ENCODE results near the gene LMNA.
"Not testable (repeated sequence)": the region's sequence is repeated elsewhere in the genome, so short reads cannot be mapped to it uniquely, and the experiment has no call there.

The LMNA gene

DNA sequence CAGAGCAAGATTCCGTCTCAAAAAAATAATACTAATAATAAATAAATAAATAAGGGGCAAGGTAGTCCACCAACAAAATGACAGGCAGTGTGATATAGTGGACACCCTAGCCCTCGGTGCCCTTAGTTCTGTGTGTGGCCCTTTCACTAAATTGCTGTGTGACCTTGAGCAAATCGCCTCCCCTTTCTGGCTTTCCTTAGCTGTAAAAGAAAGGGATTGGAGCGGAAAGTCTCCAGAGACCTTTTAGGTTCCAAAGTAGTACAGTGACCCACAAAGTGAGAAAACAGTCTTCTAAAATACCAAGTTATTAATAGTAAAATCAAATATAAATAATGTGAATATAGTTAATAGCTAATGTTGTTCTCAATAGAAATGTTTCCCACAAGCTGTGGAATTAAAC is 7.6 kb downstream of the LMNA start:
- no peak for DNase-seq (ENCODE audit: low read depth)

DNA sequence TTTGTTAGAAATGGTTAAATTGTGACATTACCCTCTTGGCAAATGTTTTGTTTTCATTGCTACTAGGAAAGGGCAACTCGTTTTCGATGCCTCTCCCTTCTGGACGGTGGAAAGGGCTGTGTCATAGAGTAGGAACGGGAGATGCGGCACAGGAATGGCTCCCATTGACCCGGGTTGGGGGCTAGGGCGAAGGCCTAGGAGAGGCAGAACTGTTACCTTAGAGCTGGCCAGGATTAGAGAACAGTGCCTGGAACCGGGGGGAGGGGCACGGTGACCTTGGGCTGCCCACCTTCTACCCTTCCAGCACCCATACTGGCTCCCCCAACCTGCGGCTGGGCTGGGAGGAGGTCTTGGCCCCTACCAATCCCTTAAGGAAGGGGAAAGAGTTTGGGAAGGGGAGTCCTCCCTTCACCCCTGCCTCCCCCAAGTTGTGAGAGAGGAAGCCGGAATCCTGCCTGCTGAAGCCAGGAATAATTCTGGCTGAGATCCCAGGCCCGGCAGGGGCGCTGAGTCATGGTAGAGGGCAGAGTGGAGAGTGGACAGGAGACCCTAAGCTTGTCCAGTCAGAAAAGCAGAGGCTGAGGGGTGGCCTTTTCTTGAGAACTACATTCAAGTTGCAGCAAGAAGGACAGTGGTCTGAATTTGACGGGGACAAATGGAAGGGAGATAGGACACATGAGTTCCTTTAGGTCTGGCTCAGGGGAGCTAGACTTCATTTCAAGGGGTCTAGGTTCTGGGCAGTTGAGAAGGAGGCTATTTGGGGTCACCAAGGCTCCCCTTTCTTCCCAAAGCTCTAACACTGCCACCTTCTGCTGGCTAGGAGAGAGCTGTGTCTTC is 8.2 kb downstream of the LMNA start:
- no peak for DNase-seq (ENCODE audit: low read depth)

DNA sequence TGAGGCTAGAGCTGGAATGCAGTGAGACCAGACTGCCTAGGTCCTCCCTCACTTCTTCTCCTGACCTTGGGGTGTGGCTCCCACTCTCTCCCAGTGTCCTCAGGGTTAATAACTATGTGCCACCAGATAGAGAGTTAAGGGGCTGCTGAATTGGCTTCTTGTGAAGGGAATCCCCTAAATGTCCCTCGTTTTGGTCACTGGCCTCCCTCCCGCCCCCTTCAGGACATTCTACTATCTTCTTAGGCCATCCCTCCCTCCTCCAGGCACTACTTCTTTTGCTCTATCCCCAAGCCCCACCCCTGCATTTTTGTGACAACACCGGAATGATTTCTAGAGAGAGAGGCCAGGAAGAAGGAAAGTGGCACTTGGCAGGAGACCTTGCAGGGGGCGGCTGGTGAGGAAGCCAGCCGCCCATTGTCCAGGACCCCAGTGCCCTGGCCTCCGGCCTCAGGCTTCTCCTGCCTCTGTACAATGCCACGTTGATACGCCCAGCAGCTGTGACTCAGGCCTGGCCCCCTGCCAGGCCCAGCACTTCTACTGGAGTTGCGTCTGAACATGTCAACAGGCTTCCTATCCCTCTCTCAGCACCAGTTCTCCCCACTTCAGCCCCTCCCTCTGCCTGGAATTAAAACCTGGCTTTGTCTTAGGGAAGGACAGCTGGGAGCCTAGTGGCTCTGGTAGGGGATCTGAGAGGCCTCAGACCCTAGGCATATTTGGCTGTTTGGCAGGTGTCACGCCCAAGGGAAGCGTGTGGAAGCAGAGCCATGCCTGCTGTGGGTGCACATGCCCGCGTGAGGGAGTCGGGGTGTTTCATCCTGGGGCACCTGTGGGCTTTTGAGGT is 9.1 kb downstream of the LMNA start:
- no peak for DNase-seq (ENCODE audit: low read depth)

DNA sequence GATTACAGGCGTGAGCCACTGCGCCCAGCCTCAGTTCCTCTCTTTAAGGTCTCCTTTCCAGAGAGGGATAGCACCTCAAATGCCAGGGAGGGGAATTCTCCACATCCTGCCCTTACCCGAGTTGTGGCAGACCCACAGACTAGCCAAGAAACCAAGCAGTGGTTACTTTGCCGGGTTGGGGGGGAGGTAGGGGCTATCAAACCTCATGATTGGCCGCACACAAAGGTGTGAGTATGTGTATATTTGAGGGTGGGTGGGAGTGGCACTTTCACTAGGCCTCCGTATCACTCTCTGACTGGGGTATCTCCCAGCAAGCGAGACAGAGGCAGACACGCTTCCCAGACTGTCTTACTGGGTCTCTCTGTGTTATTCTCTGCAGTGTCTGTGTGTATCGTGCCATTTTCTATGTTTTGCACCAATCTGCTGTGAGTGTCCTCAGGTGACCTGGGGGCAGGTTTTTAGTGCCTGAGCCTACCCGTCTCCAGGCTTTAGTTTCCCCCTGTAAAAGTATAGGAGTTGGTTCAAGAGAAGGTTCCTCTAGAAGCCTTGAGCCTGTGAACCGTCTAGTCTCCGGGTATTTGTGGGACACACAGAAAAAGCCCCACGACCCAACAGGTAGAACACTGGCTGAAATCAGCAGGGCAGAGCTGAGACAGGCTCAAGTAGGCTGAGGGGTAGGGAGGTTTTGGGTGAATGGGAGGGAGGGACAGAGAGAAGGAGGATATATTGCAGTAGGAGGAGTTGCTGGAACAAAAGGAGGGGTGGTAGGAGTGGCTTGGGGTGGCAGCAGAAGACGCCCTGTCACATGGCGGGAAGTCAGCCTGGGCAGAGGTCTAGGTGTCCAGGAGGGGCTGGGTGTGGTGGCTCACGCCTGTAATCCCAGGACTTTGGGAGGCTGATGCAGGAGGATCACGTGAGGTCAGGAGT is 10.3 kb downstream of the LMNA start:
- DNase-seq (ENCODE audit: low read depth) = no peak

DNA sequence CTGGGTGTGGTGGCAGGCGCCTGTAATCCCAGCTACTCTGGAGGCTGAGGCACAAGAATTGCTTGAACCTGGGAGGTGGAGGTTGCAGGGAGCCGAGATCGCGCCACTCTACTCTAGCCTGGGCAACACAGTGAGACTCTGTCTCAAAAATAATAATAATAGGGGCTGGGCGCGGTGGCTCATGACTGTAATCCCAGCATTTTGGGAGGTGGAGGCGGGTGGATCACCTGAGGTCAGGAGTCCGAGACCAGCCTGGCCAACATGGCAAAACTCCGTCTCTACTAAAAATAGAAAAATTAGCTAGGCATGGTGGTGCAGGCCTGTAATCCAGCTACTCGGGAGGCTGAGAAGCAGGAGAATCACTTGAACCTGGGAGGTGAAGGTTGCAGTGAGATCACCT is 11.0 kb downstream of the LMNA start:
- not testable (repeated sequence) for DNase-seq (ENCODE audit: low read depth)

DNA sequence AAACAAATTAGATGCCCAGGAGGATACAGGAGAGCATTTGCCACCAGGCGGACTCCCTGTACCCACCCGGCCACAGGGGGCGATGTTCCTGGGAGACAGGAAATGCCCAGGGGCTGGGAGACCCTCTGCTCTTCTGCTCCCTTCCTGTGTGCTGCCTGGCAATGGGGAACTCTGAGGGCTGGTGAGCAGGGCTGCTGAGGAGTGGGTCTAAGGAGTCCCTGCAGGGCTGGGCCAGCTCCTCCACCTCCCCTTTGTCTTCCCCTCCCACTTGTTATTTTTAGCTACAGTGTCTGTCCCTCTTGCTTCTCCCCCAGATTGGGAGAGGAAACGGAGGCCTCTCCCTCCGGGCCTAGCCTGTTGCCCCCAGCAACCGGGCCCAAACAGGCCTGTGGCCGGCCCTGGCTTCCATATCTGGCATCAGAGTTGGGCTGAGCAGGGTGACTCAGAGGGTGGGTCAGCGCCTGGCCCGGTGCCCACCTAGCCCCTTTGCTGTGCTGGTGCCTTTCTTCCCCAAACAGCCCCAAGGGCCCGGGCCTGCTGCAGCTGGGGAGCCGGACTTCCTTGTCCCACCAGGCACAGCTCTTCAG is 11.6 kb downstream of the LMNA start:
- DNase-seq (ENCODE audit: low read depth) = no peak

DNA sequence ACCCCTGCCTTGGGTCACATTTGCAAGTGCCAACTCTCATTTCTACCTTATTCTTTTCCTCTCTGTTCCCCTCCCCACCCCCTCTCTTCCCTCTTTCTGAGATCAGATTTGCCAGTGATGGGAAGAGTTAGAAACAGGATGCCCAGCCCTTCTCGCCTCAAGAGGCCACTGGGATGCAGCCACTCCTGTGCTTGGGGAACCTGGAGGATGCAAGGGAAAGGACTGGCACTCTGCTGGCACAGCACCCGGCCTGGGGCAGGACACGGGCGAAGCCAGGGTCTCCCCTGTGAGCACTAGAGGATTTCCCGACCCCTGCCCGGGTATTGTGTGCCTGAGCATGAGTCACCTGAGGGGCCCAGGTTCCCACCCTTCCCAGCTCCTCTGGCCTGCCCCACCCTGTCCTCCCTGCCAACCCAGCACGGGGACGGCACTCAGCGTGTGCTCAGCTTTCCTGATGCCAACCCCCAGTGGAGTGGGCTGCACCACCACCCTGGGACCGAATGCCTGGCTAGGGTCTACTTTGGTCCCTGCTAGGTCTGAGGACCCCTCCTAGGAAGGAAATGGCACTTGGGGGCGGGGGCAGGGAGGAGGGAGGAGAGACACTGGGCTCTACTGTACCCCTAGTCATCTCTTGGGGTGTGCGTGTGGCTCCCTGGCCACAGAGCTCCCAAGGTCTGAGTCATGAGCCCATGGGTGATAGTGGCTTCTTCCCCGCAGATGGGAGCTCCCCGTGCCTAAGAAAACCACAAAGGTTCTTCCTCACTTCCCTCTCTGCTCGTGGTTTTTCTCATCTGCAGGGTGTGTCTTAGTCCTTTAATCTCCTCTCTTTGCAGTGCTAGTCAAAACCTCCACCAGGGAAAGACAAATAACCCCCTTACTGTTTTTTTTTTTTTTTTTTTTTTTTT is 12.4 kb downstream of the LMNA start:
- peak; percentile 65 for DNase-seq (ENCODE audit: low read depth)

DNA sequence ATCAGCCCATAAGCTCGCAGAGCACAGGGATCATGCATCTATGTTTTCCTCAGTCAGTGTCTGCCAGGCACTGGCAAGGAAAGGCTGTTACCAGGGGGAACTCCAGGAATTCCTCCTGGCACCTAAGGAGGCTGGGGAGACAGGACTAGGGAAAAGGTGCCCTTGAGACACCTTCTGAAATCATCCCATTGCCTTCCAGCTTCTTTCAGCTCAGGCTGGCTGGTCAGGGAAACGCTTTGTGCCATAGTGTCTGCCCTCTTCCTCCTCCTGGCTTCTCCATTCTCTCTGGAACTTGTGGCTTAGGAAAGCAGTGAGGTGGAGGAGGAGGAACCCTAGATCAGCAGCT is 13.8 kb downstream of the LMNA start:
- no peak for DNase-seq (ENCODE audit: low read depth)

DNA sequence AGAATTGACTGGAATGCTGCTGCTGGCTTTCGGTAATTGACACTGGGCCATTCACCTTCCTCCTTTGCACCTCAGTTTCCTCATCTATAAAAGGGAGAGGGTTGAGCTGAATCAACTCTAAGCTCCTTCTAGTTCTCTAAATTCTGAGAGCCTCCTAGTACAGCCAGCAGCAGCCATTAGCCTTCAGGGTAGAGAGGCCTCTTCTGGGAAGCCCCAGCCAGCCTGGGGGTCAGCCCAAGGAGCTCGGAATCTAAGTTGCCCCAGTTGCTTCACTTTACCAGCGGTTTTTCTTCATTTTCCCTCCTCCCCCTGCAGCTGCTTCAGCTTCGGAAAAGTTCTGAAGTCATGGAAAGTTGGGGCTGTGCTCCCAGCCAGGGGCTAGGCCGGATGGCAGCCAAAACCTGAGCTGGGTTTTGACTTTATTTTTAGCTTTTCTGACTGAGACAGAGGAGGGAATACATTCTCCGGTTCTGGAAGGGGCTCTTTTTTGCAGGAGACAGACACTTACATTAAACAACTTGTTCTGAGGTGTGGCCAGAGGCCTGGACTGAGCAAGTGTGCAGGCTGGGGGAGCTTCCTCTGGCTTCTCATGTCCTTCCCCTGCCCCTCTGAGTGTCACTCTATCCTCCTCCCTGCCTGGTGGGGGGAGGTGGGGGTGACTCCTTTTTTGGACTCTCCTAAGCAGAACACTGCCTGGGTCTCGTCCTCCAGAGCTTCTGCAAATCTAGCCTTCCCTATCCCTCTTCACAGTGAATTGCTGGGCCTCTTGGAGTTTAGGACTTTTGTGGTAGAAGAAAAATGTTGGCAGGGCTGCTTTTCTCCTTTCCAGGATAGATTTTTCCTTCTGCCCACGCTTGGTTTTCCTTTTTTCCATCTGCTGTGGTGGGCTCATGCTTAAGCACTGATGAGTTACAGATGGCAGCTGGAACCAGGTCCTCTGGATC is 14.4 kb downstream of the LMNA start:
- DNase-seq (ENCODE audit: low read depth) = no peak

DNA sequence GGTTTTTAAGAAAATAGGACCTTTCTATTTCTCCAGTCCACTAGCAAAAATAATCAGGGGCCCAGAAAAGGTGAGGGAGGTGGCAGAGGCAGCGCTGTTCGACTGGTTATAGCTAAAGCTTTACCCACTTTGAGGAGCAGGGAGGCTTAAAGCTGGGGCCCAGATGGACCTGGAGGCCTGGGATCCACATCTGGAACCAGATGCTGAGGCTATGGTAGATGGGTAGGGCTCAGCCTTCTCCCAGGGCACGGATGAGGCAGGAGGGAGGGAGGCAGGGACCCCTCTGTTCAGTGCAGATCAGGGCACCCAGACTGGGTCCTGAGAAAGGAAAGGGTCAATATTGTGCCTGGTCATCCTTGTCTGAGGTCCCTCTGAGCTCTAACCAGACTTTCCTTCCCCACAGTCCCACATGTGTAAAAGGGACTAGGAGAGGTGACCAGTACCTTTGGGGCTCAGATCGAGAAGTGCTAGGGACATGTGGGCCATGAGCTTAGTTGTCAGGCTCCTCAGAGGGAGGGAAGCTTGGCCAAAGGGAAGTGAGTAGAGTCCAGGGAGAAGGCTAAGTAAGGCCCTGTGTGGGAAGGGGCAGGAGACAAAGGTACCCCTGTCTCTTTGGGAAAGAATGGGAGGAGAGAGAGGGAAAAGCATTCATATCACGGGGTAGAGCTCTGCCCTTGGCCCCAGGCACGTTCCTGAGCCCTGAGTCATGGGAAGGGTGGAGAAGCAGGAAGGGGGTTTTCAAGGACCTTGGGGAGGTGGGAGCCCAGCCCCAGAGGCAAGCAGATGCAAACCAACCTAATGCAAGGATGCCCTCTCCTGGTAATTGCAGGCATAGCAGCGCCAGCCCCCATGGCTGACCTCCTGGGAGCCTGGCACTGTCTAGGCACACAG is 15.4 kb downstream of the LMNA start:
- DNase-seq (ENCODE audit: low read depth) = no peak

DNA sequence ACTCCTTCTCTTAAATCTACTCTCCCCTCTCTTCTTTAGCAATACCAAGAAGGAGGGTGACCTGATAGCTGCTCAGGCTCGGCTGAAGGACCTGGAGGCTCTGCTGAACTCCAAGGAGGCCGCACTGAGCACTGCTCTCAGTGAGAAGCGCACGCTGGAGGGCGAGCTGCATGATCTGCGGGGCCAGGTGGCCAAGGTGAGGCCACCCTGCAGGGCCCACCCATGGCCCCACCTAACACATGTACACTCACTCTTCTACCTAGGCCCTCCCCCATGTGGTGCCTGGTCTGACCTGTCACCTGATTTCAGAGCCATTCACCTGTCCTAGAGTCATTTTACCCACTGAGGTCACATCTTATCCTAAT is 16.0 kb downstream of the LMNA start:
- DNase-seq (ENCODE audit: low read depth) = no peak

DNA sequence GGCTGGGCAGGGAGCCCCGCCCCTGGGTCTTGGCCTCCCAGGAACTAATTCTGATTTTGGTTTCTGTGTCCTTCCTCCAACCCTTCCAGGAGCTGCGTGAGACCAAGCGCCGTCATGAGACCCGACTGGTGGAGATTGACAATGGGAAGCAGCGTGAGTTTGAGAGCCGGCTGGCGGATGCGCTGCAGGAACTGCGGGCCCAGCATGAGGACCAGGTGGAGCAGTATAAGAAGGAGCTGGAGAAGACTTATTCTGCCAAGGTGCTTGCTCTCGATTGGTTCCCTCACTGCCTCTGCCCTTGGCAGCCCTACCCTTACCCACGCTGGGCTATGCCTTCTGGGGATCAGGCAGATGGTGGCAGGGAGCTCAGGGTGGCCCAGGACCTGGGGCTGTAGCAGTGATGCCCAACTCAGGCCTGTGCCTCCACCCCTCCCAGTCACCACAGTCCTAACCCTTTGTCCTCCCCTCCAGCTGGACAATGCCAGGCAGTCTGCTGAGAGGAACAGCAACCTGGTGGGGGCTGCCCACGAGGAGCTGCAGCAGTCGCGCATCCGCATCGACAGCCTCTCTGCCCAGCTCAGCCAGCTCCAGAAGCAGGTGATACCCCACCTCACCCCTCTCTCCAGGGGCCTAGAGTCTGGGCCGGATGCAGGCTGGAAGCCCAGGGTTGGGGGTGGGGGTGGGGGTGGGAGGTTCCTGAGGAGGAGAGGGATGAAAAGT is 20.4 kb downstream of the LMNA start:
- no peak for DNase-seq (ENCODE audit: low read depth)

DNA sequence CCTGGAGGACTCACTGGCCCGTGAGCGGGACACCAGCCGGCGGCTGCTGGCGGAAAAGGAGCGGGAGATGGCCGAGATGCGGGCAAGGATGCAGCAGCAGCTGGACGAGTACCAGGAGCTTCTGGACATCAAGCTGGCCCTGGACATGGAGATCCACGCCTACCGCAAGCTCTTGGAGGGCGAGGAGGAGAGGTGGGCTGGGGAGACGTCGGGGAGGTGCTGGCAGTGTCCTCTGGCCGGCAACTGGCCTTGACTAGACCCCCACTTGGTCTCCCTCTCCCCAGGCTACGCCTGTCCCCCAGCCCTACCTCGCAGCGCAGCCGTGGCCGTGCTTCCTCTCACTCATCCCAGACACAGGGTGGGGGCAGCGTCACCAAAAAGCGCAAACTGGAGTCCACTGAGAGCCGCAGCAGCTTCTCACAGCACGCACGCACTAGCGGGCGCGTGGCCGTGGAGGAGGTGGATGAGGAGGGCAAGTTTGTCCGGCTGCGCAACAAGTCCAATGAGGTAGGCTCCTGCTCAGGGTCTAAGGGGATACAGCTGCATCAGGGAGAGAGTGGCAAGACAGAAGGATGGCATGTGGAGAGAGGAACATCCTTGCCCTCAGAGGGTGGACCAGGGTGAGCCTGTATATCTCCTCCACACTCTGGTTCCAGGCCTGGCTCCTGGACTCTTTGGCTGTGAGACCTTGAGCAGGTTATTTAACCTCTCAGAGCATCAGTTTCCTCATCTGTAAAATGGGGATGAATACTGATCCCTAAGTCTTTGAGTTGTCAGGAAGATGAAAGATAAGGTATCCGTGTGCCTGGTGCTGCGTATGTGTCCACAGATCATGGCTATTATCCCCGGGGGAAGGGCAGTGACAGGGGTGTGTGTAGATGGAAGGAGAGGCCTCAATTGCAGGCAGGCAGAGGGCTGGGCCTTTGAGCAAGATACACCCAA is 21.7 kb downstream of the LMNA start:
- no peak for DNase-seq (ENCODE audit: low read depth)

DNA sequence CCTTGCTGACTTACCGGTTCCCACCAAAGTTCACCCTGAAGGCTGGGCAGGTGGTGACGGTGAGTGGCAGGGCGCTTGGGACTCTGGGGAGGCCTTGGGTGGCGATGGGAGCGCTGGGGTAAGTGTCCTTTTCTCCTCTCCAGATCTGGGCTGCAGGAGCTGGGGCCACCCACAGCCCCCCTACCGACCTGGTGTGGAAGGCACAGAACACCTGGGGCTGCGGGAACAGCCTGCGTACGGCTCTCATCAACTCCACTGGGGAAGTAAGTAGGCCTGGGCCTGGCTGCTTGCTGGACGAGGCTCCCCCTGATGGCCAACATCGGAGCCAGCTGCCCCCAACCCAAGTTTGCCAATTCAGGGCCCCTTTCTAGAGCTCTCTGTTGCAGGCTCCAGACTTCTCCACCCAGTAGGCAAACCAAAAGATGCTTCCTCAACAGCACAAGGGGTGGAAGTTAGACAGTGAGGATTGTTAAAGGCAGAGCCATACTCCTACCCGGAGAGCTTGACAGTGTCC is 22.5 kb downstream of the LMNA start:
- no peak for DNase-seq (ENCODE audit: low read depth)

DNA sequence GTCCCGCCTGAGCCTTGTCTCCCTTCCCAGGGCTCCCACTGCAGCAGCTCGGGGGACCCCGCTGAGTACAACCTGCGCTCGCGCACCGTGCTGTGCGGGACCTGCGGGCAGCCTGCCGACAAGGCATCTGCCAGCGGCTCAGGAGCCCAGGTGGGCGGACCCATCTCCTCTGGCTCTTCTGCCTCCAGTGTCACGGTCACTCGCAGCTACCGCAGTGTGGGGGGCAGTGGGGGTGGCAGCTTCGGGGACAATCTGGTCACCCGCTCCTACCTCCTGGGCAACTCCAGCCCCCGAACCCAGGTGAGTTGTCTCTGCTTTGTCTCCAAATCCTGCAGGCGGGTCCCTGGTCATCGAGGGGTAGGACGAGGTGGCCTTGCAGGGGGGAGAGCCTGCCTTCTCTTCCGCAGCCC is 24.0 kb downstream of the LMNA start:
- no peak for DNase-seq (ENCODE audit: low read depth)

DNA sequence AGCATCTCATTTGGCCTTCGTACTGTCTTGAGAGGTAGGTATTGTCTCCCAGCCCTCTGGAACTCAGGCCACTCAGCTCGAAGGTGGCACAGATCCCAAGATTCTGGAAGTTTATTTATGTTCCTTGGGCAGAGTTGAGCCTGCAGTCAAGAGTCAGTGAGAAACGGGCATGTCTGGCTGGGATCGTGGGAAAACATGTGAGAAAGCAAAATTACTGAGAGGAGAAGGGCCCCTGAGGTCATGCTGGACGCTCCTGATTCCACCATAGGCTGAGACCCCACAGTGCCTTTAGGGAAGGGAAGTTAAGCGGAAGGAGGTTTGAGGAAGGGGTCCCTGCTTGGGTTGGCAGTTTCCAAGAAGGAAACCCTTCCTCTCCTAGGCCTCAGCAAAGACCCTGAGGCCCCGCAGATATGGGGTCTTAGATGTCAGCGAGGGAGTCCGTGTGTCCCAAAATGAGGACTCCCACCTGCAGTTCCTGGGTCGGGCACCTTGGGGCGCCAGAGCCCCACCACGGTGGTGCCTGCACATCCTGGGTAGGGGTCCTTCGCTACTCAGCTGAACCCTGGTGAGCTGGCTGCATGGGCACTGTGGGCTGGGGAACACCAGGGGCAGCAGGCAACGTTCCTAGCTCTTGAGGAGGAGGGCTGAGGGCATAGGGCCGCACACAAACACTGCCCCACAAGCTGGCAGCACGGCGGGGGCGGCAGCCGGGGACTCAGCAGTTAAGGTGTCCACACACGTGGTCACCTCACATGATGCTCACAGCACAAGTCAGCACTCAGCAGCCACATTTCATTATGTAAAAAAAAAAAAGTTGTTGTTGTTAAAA is 26.6 kb downstream of the LMNA start:
- no peak for DNase-seq (ENCODE audit: low read depth)
